SK-N-MC (cell line): ENCODE results near the gene NMBR.

Experiments used
- EZH2 ChIP-seq: fragments of 200-600 bp; sonication (generic); IDR thresholded peaks from one replicate; pipeline ENCODE4 v1.6.1; 2017; ENCODE audit warnings: antibody characterized with exemption
- FOXP2 ChIP-seq: optimal IDR thresholded peaks from 2 replicates; pipeline ENCODE3; 2011; ENCODE audit warnings: mild to moderate bottlenecking, moderate library complexity; ENCODE audit not compliant: insufficient read depth; ENCODE audit errors: extremely low read length, control extremely low read depth
- POLR2AphosphoS5 ChIP-seq: IDR thresholded peaks from 2 replicates; pipeline ENCODE4 v1.6.1; 2012; ENCODE audit warnings: mild to moderate bottlenecking, low read depth, low read length, borderline replicate concordance

GRCh38 chr6:142167071-142167470 is 20.1 kb upstream of the NMBR start:
- TF ChIP-seq POLR2AphosphoS5 (no peak), EZH2 (no peak), FOXP2 (no peak)
